Astrocyte of the cerebellum (primary cell): ENCODE data around the gene SYNE3.
"Not testable (repeated sequence)": the region's sequence is repeated elsewhere in the genome, so short reads cannot be mapped to it uniquely, and the experiment has no call there.

ENCODE experiments used
- DNase-seq: peaks from one replicate; pipeline ENCODE4 v3.0.0-alpha.2; 2011; ENCODE audit warnings: low read depth
- H3K4me3 ChIP-seq: 2 replicates; pipeline ENCODE4 v1.5.1; 2011; ENCODE audit warnings: mild to moderate bottlenecking, low read depth, low read length, moderate library complexity
- in situ Hi-C: cut with HindIII; loops from 2 replicates; pipeline ENCODE4 v1.10.0; 2017; ENCODE audit warnings: low sequenced_read_pairs
- TF ChIP-seq, protein P1 (sequence below): IDR thresholded peaks from 2 replicates; pipeline ENCODE4 v1.5.1; 2012; ENCODE audit warnings: low read length, low read depth, moderate library complexity, mild to moderate bottlenecking; ENCODE audit errors: missing control alignments

SYNE3 gene

DNA sequence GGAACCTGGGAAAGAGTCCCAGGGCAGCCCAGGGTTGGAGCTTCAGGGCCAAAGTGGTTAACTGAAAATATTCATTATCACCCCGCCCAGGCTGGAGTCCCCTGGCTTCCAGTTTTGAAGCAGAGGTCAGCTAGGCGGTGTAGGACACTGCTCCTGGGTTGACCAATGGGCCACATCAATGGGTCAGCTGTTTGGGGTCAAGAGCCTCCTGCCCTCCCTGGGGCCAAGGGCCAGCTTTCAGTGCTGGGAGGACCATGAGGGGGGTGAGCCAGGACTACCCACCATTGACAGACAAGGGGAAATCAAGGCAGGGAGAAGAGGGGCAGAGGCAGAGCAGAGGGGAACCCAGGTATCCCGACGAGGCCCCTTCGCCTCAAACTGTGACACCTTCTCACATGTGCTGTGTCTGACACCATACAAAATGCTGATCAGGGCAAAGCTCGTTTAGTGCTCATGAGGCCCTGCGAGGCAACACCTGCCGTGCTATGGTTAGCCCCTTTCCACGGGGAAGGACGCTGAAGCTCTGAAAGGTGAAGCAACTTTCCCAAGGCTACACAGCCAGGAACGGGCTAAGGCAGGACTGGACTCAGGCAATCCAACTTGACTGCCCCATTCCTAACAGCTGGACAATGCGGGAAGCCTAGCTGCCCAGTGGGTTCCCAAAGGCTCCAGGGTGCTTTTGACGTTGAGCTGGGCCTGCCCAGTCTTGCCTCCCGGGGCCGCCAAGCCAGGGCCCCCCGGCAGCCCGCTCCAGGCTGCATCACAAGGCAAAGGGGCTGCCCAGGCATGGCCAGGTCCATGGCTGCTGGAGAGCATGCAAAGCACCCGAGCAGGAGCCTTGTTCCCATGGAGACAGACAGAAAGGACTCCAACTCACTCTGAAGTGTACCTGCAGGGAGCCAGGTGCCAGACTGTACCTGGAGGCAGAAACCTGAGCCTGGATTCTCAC, 2.0 kb downstream of the SYNE3 start:
- in situ Hi-C loops: no loop called here
- DNase-seq: no peak
- TF ChIP-seq, protein P1, sequence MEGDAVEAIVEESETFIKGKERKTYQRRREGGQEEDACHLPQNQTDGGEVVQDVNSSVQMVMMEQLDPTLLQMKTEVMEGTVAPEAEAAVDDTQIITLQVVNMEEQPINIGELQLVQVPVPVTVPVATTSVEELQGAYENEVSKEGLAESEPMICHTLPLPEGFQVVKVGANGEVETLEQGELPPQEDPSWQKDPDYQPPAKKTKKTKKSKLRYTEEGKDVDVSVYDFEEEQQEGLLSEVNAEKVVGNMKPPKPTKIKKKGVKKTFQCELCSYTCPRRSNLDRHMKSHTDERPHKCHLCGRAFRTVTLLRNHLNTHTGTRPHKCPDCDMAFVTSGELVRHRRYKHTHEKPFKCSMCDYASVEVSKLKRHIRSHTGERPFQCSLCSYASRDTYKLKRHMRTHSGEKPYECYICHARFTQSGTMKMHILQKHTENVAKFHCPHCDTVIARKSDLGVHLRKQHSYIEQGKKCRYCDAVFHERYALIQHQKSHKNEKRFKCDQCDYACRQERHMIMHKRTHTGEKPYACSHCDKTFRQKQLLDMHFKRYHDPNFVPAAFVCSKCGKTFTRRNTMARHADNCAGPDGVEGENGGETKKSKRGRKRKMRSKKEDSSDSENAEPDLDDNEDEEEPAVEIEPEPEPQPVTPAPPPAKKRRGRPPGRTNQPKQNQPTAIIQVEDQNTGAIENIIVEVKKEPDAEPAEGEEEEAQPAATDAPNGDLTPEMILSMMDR: no peak
- peak overlapping the region; percentile 7 for H3K4me3 ChIP-seq

DNA sequence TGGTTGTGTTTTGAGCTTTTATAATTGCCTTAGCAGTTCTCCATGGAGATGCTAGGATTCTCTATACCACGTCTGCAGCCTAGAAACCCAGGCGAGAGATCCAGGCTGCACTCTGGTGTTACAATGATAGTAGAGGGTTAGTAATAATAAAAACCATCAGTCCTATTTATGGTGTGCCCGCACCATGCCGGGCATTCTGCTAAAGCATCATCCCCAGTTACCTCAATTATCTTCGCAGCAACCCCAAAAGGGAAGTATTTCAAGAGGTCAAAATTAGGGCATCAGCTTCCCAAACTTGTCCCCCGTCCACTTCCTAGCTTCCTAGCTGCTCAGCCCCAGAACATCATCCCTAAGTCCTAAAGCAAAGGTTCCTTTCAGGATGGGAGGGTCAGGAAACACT, 3.2 kb downstream of the SYNE3 start:
- in situ Hi-C loops: no loop called here
- no peak for DNase-seq
- no peak overlapping the region for H3K4me3 ChIP-seq
- TF ChIP-seq, protein P1: no peak

GRCh38 chr14:95511687-95512086, 4.8 kb downstream of the SYNE3 start:
- in situ Hi-C loops: no loop called here
- TF ChIP-seq, protein P1: no peak
- H3K4me3 ChIP-seq: no peak overlapping the region
- DNase-seq: no peak

DNA sequence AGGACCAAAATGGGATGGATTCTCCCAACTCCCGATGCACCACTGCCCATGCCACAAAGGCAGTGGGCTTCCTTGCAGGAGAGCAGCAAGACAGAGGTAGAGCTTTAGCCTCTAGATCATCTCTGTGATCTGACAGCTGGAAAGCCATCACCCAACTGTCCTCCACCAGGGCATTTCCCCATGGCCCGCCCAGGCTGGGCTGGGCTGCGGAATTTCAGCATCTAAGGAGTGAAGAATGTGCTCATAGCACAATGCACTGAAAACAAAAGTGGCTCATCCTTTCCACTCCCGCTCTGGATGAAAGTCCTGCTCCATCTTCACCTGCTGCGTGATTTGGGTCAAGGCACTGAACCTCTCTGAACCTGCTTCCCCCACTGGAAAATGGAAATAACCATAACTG, 5.6 kb downstream of the SYNE3 start:
- DNase-seq: no peak
- no peak overlapping the region for H3K4me3 ChIP-seq
- TF ChIP-seq, protein P1: no peak
- in situ Hi-C loops: no loop called here

DNA sequence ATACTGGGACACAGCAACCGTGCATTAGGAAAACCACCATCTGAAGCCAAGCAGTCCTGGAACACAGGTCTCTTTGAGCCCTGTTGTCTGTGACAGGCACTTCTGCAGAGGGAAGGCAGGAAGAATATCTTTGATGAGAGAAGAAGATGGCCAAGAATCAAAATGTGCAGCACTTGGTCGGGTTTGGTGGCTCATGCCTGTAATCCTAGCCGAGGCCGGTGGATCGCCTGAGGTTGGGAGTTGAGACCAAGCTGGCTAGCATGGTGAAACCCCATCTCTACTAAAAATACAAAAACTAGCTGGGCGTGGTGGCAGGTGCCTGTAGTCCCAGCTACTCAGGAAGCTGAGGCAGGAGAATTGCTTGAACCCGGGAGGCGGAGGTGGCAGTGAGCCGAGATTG, 6.1 kb downstream of the SYNE3 start:
- H3K4me3 ChIP-seq, in situ Hi-C loops, DNase-seq: not testable (repeated sequence)

GRCh38 chr14:95509495-95509894, 7.0 kb downstream of the SYNE3 start:
- H3K4me3 ChIP-seq: no peak overlapping the region
- in situ Hi-C loops: no loop called here
- TF ChIP-seq, protein P1: no peak
- DNase-seq: no peak

DNA sequence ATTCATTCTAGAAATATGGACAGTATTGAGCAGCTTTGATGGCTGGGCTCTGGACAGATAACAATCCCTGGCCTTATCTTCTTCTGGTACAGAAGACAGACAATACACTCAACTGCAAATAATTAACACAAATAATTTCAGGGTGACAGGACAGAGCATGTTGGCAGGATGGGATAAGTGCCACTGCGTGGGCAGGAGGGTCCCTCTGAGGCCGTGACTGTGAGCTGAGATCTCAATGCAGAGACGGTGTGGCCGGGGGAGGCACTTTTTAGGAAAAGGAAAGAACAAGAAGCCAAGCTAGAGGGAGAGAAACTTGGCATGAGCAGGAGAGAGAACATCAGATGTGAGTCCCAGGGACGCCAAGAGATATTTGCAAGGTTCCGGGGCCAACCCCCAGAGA, 8.1 kb downstream of the SYNE3 start:
- DNase-seq: no peak
- TF ChIP-seq, protein P1: no peak
- no peak overlapping the region for H3K4me3 ChIP-seq
- in situ Hi-C loops: no loop called here
